ENCODE results near the gene LZTFL1.

- no peak for TF ChIP-seq CTCF (IDR thresholded peaks at IDR 0.05 in 2 of 3, conservative IDR thresholded peaks at IDR 0.05 in 1 of 3; ENCODE audit: borderline replicate concordance in 1 of 3, insufficient read depth in 1 of 3, low read depth in 2 of 3, low read length in 2 of 3)
- no peak for TF ChIP-seq POLR2AphosphoS5 (IDR thresholded peaks at IDR 0.05; ENCODE audit: low read depth, low read length)
- TF ChIP-seq EZH2 (IDR thresholded peaks at IDR 0.05), result no peak
- no peak for TF ChIP-seq RAD21 (IDR thresholded peaks at IDR 0.05; ENCODE audit: low read depth)
- TF ChIP-seq POLR2A (IDR thresholded peaks at IDR 0.05; ENCODE audit: borderline replicate concordance, extremely low read depth, insufficient read depth, insufficient read length), result no peak
- TF ChIP-seq YY1 (IDR thresholded peaks at IDR 0.05; ENCODE audit: extremely low read depth, insufficient replicate concordance, low read depth, low read length), result no peak
- TF ChIP-seq FOSL1 (IDR thresholded peaks at IDR 0.05; ENCODE audit: low read depth), result no peak
- no peak for TF ChIP-seq SRF (IDR thresholded peaks at IDR 0.05; ENCODE audit: low read depth)
- TF ChIP-seq ZNF274 (IDR thresholded peaks at IDR 0.05; ENCODE audit: low read depth, low read length), result no peak
- TF ChIP-seq CEBPB (IDR thresholded peaks at IDR 0.05; ENCODE audit: low read depth), result no peak
- TF ChIP-seq EGR1 (IDR thresholded peaks at IDR 0.05; ENCODE audit: low read depth), result no peak
- TF ChIP-seq JUND (IDR thresholded peaks at IDR 0.05), result no peak
- TF ChIP-seq REST (IDR thresholded peaks at IDR 0.05; ENCODE audit: low read depth), result no peak
Observed at GRCh38 chr3:45816544-45816943, 25.4 kb downstream of the LZTFL1 start.
